CD4-positive, alpha-beta T cell (primary cell): ENCODE data around the gene LIPE. TPM values are rescaled to one million over a fixed set of nuclear protein-coding genes. Genes with fewer than 3 reads are reported as not detected.

ENCODE experiments used
- ATAC-seq: fragments of 200-7000 bp; cut with Tn5 transposase; one replicate; pipeline ENCODE4 v1.10.0; 2022; ENCODE audit warnings: mild to moderate bottlenecking; ENCODE audit not compliant: poor library complexity
- CTCF ChIA-PET: fragments of 350-600 bp; sonication (Branson Sonifier 250); formaldehyde crosslinking; loops from one replicate; lab custom pipeline; 2021; ENCODE audit warnings: antibody characterized with exemption, inconsistent platforms; lab: Charles Lee
- POLR2A ChIA-PET: fragments of 350-600 bp; sonication (Branson Sonifier 250); formaldehyde crosslinking; loops from one replicate; lab custom pipeline; 2021; ENCODE audit warnings: antibody characterized with exemption, inconsistent platforms; lab: Charles Lee
- DNase-seq, 14 experiments: peaks; one replicate each; pipeline ENCODE4 v3.0.0-alpha.2; 2013 to 2020; ENCODE audit warnings: mixed read lengths in 2 of 14
- H3K27ac ChIP-seq, 2 donors: one replicate each; pipeline versions ENCODE4 v1.5.1 to v1.7.0; 2013; ENCODE audit warnings: low read length in 2 of 2, low read depth in 1 of 2, mild to moderate bottlenecking in 1 of 2
- H3K27me3 ChIP-seq, 2 experiments: 1 replicate in 1 of 2; 2 replicates in 1 of 2; pipeline versions ENCODE4 v1.6.1 to v1.7.0; 2013; ENCODE audit warnings: low read length in 2 of 2, control low read depth in 1 of 2, mild to moderate bottlenecking in 1 of 2, moderate library complexity in 1 of 2; ENCODE audit not compliant: insufficient read depth in 2 of 2, control insufficient read depth in 1 of 2
- H3K36me3 ChIP-seq: one replicate; pipeline ENCODE4 v1.6.1; 2013; ENCODE audit warnings: low read length, control low read depth; ENCODE audit not compliant: insufficient read depth
- H3K4me1 ChIP-seq: one replicate; pipeline ENCODE4 v1.6.1; 2013; ENCODE audit warnings: low read length, control low read depth; ENCODE audit not compliant: insufficient read depth
- H3K4me3 ChIP-seq: one replicate; pipeline ENCODE4 v1.5.1; 2013; ENCODE audit warnings: mild to moderate bottlenecking, low read length, moderate library complexity
- H3K9me3 ChIP-seq, 2 experiments: 1 replicate in 1 of 2; 2 replicates in 1 of 2; pipeline versions ENCODE4 v1.6.1 to v1.7.0; 2013; ENCODE audit warnings: low read length in 2 of 2, mild to moderate bottlenecking in 2 of 2, control low read depth in 1 of 2, moderate library complexity in 1 of 2; ENCODE audit not compliant: control insufficient read depth in 1 of 2, insufficient read depth in 1 of 2
- H3K27ac Mint-ChIP-seq: one replicate; pipeline ENCODE4 v1.8.0; 2020; ENCODE audit warnings: mixed read lengths
- H3K27me3 Mint-ChIP-seq: one replicate; pipeline ENCODE4 v1.8.0; 2021; ENCODE audit warnings: mixed read lengths
- H3K36me3 Mint-ChIP-seq: one replicate; pipeline ENCODE4 v1.8.0; 2021; ENCODE audit warnings: low read depth, mixed read lengths
- H3K4me1 Mint-ChIP-seq: one replicate; pipeline ENCODE4 v1.8.0; 2021; ENCODE audit warnings: low read depth, mixed read lengths
- H3K4me3 Mint-ChIP-seq: one replicate; pipeline ENCODE4 v1.8.0; 2020; ENCODE audit warnings: mild to moderate bottlenecking, mixed read lengths
- H3K9me3 Mint-ChIP-seq: one replicate; pipeline ENCODE4 v1.8.0; 2020; ENCODE audit warnings: mixed read lengths
- CTCF ChIP-seq: fragments of 200-600 bp; IDR thresholded peaks from one replicate; pipeline ENCODE4 v1.8.0; 2022; ENCODE audit warnings: antibody characterized with exemption, mild to moderate bottlenecking
- intact Hi-C, 2 experiments: fragments of 100-400 bp; cut with DNase I in 1 of 2; cut with micrococcal nuclease in 1 of 2; formaldehyde crosslinking; loops; one replicate each; pipeline versions ENCODE4 v1.15.1 to v1.9.0; 2023 to 2025; cut with DNase I, micrococcal nuclease
- total RNA-seq, 174 experiments: library from RNA in 2 of 174; stranded (reverse) in 2 of 174; gene quantifications; one replicate each; pipeline ENCODE4 v1.2.3 and lab custom pipeline; 2021 to 2026

Gene LIPE
- total RNA-seq, 2 experiments from 2014 or later, result 7.6 to 8.2 TPM

- no peaks in the 10 kb centered on the region for H3K9me3 Mint-ChIP-seq
- DNase-seq (no peak), ATAC-seq (no peak)
- H3K4me3 Mint-ChIP-seq, result no peak overlapping the region
- peaks cover 0 to 7% of the 10 kb centered on the region in 2 experiments for H3K9me3 ChIP-seq
- H3K36me3 ChIP-seq, result no peaks in the 10 kb centered on the region
- no peak overlapping the region for H3K27ac ChIP-seq
- intact Hi-C loops, result no loop called here
- no peaks in the 10 kb centered on the region for H3K4me1 Mint-ChIP-seq
- H3K36me3 Mint-ChIP-seq, result no peaks in the 10 kb centered on the region
- ChIA-PET POLR2A (no interaction called here), CTCF (no interaction called here)
- H3K27me3 ChIP-seq, result peaks cover 3 to 11% of the 10 kb centered on the region in 2 experiments
- no peak for TF ChIP-seq CTCF
- no peak overlapping the region for H3K27ac Mint-ChIP-seq
- no peak overlapping the region for H3K4me3 ChIP-seq
- H3K27me3 Mint-ChIP-seq, result peaks cover 7% of the 10 kb centered on the region
- H3K4me1 ChIP-seq, result no peaks in the 10 kb centered on the region
These were observed 51.0 kb downstream of the LIPE start for GRCh38 chr19:42376177-42376555.

- H3K27me3 ChIP-seq, result peaks cover 3 to 6% of the 10 kb centered on the region in 2 experiments
- ATAC-seq, result no peak
- intact Hi-C loops, result no loop called here
- H3K27ac Mint-ChIP-seq, result no peak overlapping the region
- H3K27me3 Mint-ChIP-seq, result peaks cover 3% of the 10 kb centered on the region
- H3K36me3 Mint-ChIP-seq, result no peaks in the 10 kb centered on the region
- no peak for TF ChIP-seq CTCF
- H3K4me3 ChIP-seq, result no peak overlapping the region
- H3K9me3 Mint-ChIP-seq, result no peaks in the 10 kb centered on the region
- CTCF ChIA-PET, result no interaction called here
- H3K4me1 Mint-ChIP-seq, result no peaks in the 10 kb centered on the region
- H3K9me3 ChIP-seq, result peaks cover 0 to 7% of the 10 kb centered on the region in 2 experiments
- no peaks in the 10 kb centered on the region for H3K36me3 ChIP-seq
- H3K27ac ChIP-seq, result no peak overlapping the region
- POLR2A ChIA-PET, result no interaction called here
- H3K4me1 ChIP-seq, result no peaks in the 10 kb centered on the region
- DNase-seq, result no peak
- H3K4me3 Mint-ChIP-seq, result no peak overlapping the region
These were observed 51.6 kb downstream of the LIPE start for GRCh38 chr19:42375415-42376176.

- Histone ChIP-seq H3K27ac (no peak overlapping the region), H3K27me3 (no peaks in the 10 kb centered on the region), H3K4me3 (no peak overlapping the region), H3K4me1 (no peaks in the 10 kb centered on the region), H3K9me3 (peaks cover 0 to 7% of the 10 kb centered on the region in 2 experiments), H3K36me3 (no peaks in the 10 kb centered on the region)
- Mint-ChIP-seq H3K4me3 (no peak overlapping the region), H3K27me3 (no peaks in the 10 kb centered on the region), H3K9me3 (no peaks in the 10 kb centered on the region), H3K27ac (no peak overlapping the region), H3K4me1 (no peaks in the 10 kb centered on the region), H3K36me3 (no peaks in the 10 kb centered on the region)
- POLR2A ChIA-PET, result no interaction called here
- ATAC-seq (no peak), DNase-seq (no peak)
- intact Hi-C loops, result no loop called here
- TF ChIP-seq CTCF, result no peak
- CTCF ChIA-PET, result interaction anchor here (0.7 kb wide), 1 partner anchor 20 kb away, joined by 5 read pairs; no protein-coding TSS in a partner anchor
These were observed 52.3 kb downstream of the LIPE start for GRCh38 chr19:42374826-42375376.
